Measurements from ENCODE around the gene NUPR1.

- TF ChIP-seq TAF1 (IDR thresholded peaks at IDR 0.05; ENCODE audit: low read depth) (no peak), EGR1 (IDR thresholded peaks at IDR 0.05) (no peak), CEBPB (IDR thresholded peaks at IDR 0.05) (no peak), MAX (IDR thresholded peaks at IDR 0.05) (no peak), EP300 (IDR thresholded peaks at IDR 0.05; ENCODE audit: borderline replicate concordance) (no peak), YY1 (IDR thresholded peaks at IDR 0.05; ENCODE audit: low read depth) (no peak), ZBTB7A (IDR thresholded peaks at IDR 0.05; ENCODE audit: low read depth) (no peak), RAD21 (IDR thresholded peaks at IDR 0.05; ENCODE audit: low read depth) (no peak), TCF12 (IDR thresholded peaks at IDR 0.05; ENCODE audit: low read depth) (no peak), NFIC (IDR thresholded peaks at IDR 0.05) (no peak), FOXM1 (IDR thresholded peaks at IDR 0.05; ENCODE audit: borderline replicate concordance, low read depth) (no peak)
- TF ChIP-seq, protein P1, sequence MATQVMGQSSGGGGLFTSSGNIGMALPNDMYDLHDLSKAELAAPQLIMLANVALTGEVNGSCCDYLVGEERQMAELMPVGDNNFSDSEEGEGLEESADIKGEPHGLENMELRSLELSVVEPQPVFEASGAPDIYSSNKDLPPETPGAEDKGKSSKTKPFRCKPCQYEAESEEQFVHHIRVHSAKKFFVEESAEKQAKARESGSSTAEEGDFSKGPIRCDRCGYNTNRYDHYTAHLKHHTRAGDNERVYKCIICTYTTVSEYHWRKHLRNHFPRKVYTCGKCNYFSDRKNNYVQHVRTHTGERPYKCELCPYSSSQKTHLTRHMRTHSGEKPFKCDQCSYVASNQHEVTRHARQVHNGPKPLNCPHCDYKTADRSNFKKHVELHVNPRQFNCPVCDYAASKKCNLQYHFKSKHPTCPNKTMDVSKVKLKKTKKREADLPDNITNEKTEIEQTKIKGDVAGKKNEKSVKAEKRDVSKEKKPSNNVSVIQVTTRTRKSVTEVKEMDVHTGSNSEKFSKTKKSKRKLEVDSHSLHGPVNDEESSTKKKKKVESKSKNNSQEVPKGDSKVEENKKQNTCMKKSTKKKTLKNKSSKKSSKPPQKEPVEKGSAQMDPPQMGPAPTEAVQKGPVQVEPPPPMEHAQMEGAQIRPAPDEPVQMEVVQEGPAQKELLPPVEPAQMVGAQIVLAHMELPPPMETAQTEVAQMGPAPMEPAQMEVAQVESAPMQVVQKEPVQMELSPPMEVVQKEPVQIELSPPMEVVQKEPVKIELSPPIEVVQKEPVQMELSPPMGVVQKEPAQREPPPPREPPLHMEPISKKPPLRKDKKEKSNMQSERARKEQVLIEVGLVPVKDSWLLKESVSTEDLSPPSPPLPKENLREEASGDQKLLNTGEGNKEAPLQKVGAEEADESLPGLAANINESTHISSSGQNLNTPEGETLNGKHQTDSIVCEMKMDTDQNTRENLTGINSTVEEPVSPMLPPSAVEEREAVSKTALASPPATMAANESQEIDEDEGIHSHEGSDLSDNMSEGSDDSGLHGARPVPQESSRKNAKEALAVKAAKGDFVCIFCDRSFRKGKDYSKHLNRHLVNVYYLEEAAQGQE (IDR thresholded peaks at IDR 0.05; ENCODE audit: low read depth): no peak
Observed at GRCh38 chr16:28573738-28574718, 35.3 kb upstream of the NUPR1 start.
